Kidney epithelial cell (primary cell): Measurements from ENCODE around the gene SLC26A6. TPM values are rescaled to one million over a fixed set of nuclear protein-coding genes. Genes with fewer than 3 reads are reported as not detected.

Source experiments
- DNase-seq: peaks from one replicate; pipeline ENCODE4 v3.0.0-alpha.2; 2010; ENCODE audit warnings: low read depth
- H3K27me3 ChIP-seq: 2 replicates; pipeline ENCODE4 v1.6.0; 2011; ENCODE audit warnings: low read length; ENCODE audit not compliant: control insufficient read depth, insufficient read depth
- H3K36me3 ChIP-seq: 2 replicates; pipeline ENCODE4 v1.5.1; 2011; ENCODE audit warnings: low read length; ENCODE audit not compliant: control insufficient read depth, insufficient read depth
- H3K4me3 ChIP-seq: 2 replicates; pipeline ENCODE4 v1.5.1; 2011; ENCODE audit warnings: low read depth, mild to moderate bottlenecking, control low read depth, low read length
- CTCF ChIP-seq: IDR thresholded peaks from 2 replicates; pipeline ENCODE4 v1.5.1; 2011; ENCODE audit warnings: mild to moderate bottlenecking, moderate library complexity, low read length, control low read depth, inconsistent platforms; ENCODE audit not compliant: insufficient read depth, poor library complexity, severe bottlenecking
- total RNA-seq: library from RNA; depleted of rRNA; stranded (reverse); fragments of >200 nt; gene quantifications from 2 replicates; pipeline ENCODE4 v1.2.3, GENCODE V29; 2015

The SLC26A6 gene
- total RNA-seq, 1 donor from 2014 or later: 32.8 TPM

- H3K4me3 ChIP-seq: no peak overlapping the region
- peak; percentile 16 for TF ChIP-seq CTCF
- peak; percentile 76 for DNase-seq
- no peaks in the 10 kb centered on the region for H3K27me3 ChIP-seq
- H3K36me3 ChIP-seq: peaks cover 8% of the 10 kb centered on the region
Measured at GRCh38 chr3:48598323-48599076, 36.8 kb downstream of the SLC26A6 start.

- DNase-seq: no peak
- TF ChIP-seq CTCF: no peak
- peaks cover 8% of the 10 kb centered on the region for H3K36me3 ChIP-seq
Measured at GRCh38 chr3:48597408-48597800, 37.9 kb downstream of the SLC26A6 start.

GRCh38 chr3:48596676-48597407 lies 38.4 kb downstream of the SLC26A6 start:
- Histone ChIP-seq H3K36me3 (peaks cover 6% of the 10 kb centered on the region), H3K4me3 (no peak overlapping the region), H3K27me3 (no peaks in the 10 kb centered on the region)
- TF ChIP-seq CTCF: no peak
- no peak for DNase-seq

More at GRCh38 chr3:48597408-48597800, 37.9 kb downstream of the SLC26A6 start:
- H3K4me3 ChIP-seq: no peak overlapping the region
- no peaks in the 10 kb centered on the region for H3K27me3 ChIP-seq

GRCh38 chr3:48596157-48596556 lies 39.1 kb downstream of the SLC26A6 start:
- H3K27me3 ChIP-seq: no peaks in the 10 kb centered on the region
- H3K4me3 ChIP-seq: no peak overlapping the region
- H3K36me3 ChIP-seq: peaks cover 7% of the 10 kb centered on the region
- no peak for DNase-seq
- no peak for TF ChIP-seq CTCF

GRCh38 chr3:48595526-48596121 lies 39.6 kb downstream of the SLC26A6 start:
- Histone ChIP-seq H3K27me3 (no peaks in the 10 kb centered on the region), H3K4me3 (peak overlapping the region; percentile 64)

More at GRCh38 chr3:48595526-48596121, 39.6 kb downstream of the SLC26A6 start:
- H3K36me3 ChIP-seq: peaks cover 7% of the 10 kb centered on the region
- peak; percentile 92 for DNase-seq
- no peak for TF ChIP-seq CTCF
